HG03066 (cell line): ENCODE results near the gene NCBP2L.

Experiments
- ATAC-seq: cut with Tn5 transposase; IDR thresholded peaks from one replicate; pipeline ENCODE4 v1.9.1; 2021; ENCODE audit warnings: low read depth; ENCODE audit not compliant: unreplicated experiment

The NCBP2L gene

GRCh38 chrX:107777536-107777832 is at the start of gene NCBP2L:
NCBP2L (plus strand) TSS chrX:107777733; CDS start chrX:107794221, 16,488 bp downstream.
- ATAC-seq: no peak

- no peak for ATAC-seq
Measured at GRCh38 chrX:107728371-107729099, 49.0 kb upstream of the NCBP2L start.

- peak; percentile 86 for ATAC-seq
Measured at GRCh38 chrX:107729558-107730297, 47.8 kb upstream of the NCBP2L start.

DNA sequence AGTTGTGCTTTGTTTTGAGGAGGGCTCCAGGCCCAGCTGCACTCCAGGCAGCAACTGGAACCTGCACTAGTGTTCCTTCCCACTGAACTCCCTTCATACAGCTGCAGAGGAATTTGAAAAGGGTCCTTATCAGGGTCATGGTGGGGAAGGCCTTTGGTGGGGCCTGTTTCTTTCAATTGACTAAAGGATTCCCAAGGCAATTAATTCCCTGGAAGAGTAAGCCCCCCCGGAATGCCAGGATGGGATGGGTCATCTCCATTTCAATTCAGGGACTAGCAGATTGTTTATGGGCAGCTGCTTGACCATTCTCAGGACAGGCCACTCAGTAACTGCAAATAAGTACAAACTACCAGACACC is 47.3 kb upstream of the NCBP2L start:
- no peak for ATAC-seq

DNA sequence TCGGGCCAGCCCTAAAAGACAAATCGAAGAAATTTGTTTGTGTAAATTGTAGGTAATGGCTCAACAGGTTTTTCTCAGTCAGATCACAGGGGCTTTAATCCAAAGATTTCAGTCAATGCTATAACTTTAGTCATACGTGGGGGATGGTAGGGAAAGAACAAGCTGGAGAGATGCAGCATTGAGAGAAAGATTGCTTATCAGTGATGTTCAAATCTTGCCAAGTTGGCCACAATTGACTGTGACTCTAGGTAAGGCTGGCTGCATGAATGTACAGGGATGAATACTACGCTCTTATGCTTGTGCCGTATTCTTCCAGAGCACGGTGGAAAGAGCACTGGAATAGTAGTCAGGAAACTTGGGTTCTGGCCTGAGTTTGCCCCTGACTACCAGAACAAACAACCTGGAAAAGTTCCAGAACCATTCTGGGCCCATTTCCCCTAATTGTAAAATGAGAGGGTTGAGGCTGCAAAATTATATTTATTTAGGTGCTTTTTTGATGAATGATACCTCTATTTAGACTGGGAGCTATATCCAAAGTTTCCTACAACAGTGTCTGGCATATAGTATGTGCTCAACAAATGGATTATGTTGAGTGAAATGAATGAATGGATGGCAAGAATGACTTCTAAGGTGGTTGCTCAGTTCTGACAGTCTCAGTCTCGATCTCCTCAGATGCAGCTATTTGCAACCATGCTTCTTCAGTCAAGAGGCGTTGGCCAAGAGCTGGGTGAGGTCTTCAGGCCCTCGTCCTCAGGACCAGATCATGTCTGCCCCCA is 46.4 kb upstream of the NCBP2L start:
- ATAC-seq: no peak

- no peak for ATAC-seq
Measured at GRCh38 chrX:107731831-107732502, 45.6 kb upstream of the NCBP2L start.

GRCh38 chrX:107733686-107734085 is 43.8 kb upstream of the NCBP2L start:
- no peak for ATAC-seq

DNA sequence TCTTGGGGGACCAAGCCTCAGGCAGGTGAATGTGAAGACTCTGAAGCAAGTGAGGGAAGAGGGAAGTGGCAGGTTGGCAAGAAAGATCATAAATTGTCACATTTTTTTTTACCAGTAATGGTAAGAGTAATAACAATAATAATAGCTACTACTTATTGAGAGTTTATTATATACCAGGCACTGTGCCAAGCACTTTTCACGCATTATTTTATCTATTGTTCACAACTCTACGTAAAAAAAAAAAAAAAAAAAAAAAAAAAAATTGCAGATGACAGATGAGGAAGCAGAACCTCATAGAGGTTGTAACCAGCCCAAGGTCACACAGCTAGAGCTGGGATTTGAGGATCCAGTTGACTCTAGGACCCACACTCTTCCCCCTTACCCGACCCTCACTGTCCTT is 42.9 kb upstream of the NCBP2L start:
- no peak for ATAC-seq

DNA sequence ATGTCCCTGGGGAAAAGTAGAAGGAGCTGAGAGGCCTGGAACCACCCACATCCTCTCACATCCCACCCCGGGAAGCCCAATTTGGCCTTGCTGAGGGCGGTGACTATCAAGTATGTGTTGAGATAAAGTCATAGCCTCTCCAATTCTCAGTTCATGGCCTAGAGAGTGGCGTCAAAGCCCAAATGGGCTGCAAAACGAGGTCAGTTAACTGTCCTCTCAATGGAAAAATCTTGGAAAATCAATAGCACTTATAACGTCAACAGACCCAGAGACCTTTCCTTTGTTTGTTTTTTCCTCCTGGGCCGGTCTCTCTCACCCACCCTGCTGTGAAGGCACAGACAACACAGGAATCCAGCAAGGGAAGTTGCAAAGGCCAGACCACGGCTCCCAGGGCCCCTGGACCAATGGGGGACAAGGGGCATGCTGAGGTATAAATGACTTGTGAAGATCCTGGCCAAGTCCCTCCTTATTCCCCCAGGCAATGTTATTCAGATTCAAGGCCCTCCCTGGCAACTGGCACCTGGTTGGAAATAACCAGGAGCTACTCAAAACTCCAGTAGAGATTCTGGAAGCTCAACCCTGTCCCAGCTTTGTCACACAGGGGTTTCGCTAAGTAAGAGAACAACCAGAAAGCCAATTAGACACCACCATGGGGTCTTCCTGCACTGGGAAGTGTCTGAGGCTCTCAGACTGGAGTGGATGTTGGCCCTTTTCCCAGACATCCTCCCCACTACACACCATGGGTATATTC is 40.6 kb upstream of the NCBP2L start:
- no peak for ATAC-seq

DNA sequence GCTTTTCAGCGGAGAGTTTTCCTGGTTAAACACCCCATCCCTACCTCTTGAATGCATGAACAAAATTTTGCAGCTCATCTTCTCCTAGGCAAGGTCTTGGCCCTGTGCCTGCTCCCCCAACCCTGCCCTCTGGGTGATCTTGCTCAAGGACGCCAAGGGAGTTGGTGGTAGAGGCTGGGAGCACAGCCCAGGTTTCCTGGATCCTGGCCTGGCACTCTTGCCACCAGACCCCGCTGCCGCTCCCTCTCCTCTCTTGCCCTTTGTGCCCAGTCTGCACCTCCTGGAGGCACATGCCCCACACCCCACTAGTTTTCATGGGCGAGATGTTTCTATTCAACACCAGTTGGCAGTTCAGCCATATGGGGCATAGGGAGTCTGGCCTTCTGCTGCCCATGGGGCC is 39.3 kb upstream of the NCBP2L start:
- no peak for ATAC-seq

DNA sequence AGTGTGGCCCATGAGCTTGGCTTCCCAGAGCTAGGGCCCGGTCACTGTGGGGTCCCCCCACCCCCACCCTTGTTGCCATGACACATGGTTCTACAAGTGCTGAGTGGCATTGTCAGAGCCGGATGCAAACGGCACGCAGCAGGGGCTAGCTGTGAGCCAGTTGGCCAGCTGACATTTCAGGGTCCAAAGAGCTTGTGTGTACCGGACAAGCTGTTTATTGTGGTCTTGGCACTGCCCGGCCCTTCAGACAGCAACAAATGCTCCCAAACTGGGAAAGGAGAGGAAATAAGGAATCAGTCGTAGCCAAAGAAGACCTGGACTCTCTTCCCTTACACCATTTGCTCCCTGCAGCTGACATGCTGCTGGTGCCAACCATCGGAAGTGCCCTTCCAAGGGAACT is 38.8 kb upstream of the NCBP2L start:
- no peak for ATAC-seq

DNA sequence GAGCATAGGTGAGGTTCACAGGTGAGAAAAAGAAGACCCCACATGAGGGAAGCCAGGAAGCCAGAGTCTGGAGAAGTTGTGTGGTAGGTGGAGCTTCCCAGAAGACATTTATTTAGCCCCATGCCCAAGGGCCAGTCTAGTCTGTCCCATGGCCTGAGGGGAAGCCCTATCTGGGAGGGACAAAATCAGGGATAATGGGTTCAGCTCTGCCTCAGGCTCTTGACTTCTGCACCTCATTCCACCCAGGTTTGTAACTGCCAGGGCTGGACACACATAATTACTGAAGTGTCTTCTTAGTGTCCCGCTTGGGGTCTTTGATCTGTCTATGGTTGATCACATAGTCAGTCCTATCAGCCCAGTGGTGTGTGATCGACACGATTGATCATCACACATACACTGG is 38.0 kb upstream of the NCBP2L start:
- ATAC-seq: no peak

DNA sequence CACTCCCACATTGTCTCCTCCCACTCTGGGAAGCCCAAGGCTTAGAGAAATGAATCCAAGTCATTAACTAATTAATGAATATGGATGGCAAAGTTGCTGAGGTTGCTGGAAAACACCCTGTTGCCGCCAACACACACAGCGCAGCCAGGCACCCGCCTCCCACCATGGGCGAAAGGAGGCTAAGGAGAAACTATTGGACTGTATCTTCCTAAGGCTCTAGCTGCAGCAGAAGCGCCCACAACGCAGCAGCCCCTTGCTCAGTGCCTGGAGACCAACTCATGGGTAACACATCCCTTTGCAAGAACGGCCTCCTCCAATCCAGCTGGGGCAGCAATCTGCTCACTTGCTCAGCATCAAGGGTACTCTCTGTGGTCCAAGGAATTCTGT is 36.1 kb upstream of the NCBP2L start:
- ATAC-seq: no peak

GRCh38 chrX:107742700-107743191 is 34.8 kb upstream of the NCBP2L start:
- no peak for ATAC-seq

DNA sequence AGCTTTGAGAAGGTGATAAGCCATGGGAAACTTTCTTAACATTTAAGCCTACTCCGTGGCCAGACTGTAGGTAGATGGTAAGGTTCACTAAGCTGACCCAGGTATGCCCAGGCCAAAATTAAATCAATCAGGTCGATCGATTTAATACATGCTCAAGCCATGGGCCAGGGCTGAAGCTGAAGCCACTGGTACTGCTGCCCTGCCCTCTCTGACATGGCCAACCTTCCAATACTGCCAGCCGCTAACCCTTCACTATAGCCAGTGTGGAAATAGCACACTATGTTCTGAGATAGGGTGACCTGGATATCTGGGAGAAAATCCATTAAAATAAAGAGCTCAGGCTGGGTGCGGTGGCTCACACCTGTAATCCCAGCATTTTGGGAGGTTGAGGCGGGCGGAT is 33.5 kb upstream of the NCBP2L start:
- no peak for ATAC-seq

DNA sequence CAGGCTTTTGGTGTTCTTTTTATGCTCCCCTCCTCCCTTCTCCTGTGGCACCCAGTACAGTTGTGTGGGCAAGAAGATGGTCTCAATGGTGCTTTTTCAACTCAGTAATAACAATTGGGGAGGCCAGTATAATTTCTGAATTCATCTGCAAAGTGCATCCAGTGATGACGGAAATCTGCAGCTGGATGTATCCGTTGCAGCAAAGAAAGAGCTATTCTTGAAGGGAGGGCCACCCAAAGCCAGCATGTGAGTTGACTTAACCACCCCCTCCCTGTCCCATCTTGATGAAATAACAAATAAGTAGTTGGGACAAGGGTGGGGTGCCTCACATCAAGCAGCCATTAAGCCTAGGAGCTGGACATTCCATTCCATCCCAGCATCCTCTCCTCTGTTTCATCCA is 32.7 kb upstream of the NCBP2L start:
- no peak for ATAC-seq

GRCh38 chrX:107747596-107748161 is 29.9 kb upstream of the NCBP2L start:
- no peak for ATAC-seq

GRCh38 chrX:107748506-107748905 is 29.0 kb upstream of the NCBP2L start:
- no peak for ATAC-seq

GRCh38 chrX:107750263-107750662 is 27.3 kb upstream of the NCBP2L start:
- ATAC-seq: no peak

DNA sequence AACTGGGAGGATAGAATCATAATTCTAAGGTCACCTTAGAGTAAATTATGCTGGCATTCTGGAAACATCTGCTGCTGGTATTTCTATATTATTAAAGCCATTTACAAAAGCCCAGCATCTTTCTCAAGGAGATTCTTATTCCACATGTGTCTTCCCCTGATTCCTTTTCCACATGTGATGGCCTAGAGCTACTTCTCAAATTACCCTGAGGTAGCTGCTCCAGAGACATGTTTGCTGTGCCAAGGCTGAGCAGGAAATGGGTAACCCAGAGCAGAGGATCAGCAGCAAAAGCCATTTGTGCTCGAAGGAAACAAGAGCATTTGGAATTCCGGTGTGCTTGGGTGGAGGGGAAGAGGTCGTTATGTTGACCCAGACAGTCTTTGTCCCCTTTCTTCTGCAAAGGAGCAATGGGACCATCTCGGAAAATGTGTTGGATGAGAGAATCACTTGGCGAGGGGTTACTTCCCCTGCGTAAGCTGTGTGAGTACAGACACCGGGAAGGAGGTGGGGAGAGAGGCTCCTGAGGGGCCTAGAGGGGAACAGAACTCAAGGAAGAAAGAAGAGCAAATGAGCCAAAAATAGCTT is 26.6 kb upstream of the NCBP2L start:
- ATAC-seq: no peak
